H9 (cell line): ENCODE data around the gene SQOR. TPM values are rescaled to one million over a fixed set of nuclear protein-coding genes. Genes with fewer than 3 reads are reported as not detected.

Experiments
- DNase-seq: peaks from one replicate; pipeline ENCODE4 v3.0.0-alpha.2; 2017
- H2AFZ ChIP-seq: one replicate; pipeline ENCODE4 v1.6.1; 2013; ENCODE audit warnings: mild to moderate bottlenecking, low read length, control low read depth, moderate library complexity
- H2AK5ac ChIP-seq: 2 replicates; pipeline ENCODE4 v1.6.1; 2013; ENCODE audit warnings: low read length, control low read depth, mixed read lengths; ENCODE audit not compliant: insufficient read length
- H2BK120ac ChIP-seq: one replicate; pipeline ENCODE4 v1.6.1; 2013; ENCODE audit warnings: low read depth, mild to moderate bottlenecking, low read length, control low read depth, inconsistent platforms; ENCODE audit not compliant: poor library complexity, severe bottlenecking
- H2BK12ac ChIP-seq: 2 replicates; pipeline ENCODE4 v1.6.1; 2013; ENCODE audit warnings: low read length, control low read depth, mixed read lengths, low read depth; ENCODE audit not compliant: insufficient read length
- H2BK15ac ChIP-seq: 2 replicates; pipeline ENCODE4 v1.6.1; 2013; ENCODE audit warnings: low read depth, low read length, control low read depth
- H2BK20ac ChIP-seq: one replicate; pipeline ENCODE4 v1.6.1; 2013; ENCODE audit warnings: low read depth, mild to moderate bottlenecking, low read length, control low read depth, inconsistent platforms; ENCODE audit not compliant: poor library complexity, severe bottlenecking
- H2BK5ac ChIP-seq: 2 replicates; pipeline ENCODE4 v1.6.1; 2013; ENCODE audit warnings: low read length, control low read depth, mixed read lengths; ENCODE audit not compliant: insufficient read length
- H3K14ac ChIP-seq: 2 replicates; pipeline ENCODE4 v1.6.1; 2013; ENCODE audit warnings: low read length, control low read depth; ENCODE audit not compliant: insufficient read depth
- H3K18ac ChIP-seq: 2 replicates; pipeline ENCODE4 v1.6.1; 2013; ENCODE audit warnings: low read depth, mild to moderate bottlenecking, mixed read lengths, low read length, control low read depth; ENCODE audit not compliant: insufficient read length
- H3K23ac ChIP-seq: 2 replicates; pipeline ENCODE4 v1.6.1; 2013; ENCODE audit warnings: low read length, control low read depth, mixed read lengths, low read depth; ENCODE audit not compliant: insufficient read length
- H3K23me2 ChIP-seq: 2 replicates; pipeline ENCODE4 v1.6.1; 2013; ENCODE audit warnings: low read depth, mild to moderate bottlenecking, mixed read lengths, low read length, control low read depth; ENCODE audit not compliant: insufficient read length, poor library complexity, severe bottlenecking
- H3K27ac ChIP-seq: 2 replicates; pipeline ENCODE4 v1.5.1; 2013; ENCODE audit warnings: low read length, control low read depth, mixed read lengths, low read depth; ENCODE audit not compliant: insufficient read length
- H3K27me3 ChIP-seq: 2 replicates; pipeline ENCODE4 v1.6.1; 2013; ENCODE audit warnings: low read length, control low read depth, inconsistent platforms; ENCODE audit not compliant: insufficient read depth
- H3K4ac ChIP-seq: 2 replicates; pipeline ENCODE4 v1.6.1; 2013; ENCODE audit warnings: low read depth, mild to moderate bottlenecking, control low read depth, inconsistent platforms, low read length, moderate library complexity
- H3K4me1 ChIP-seq: 2 replicates; pipeline ENCODE4 v1.6.1; 2013; ENCODE audit warnings: low read length, control low read depth, inconsistent platforms; ENCODE audit not compliant: insufficient read depth
- H3K4me2 ChIP-seq: 2 replicates; pipeline ENCODE4 v1.6.1; 2013; ENCODE audit warnings: low read length, control low read depth, mixed read lengths; ENCODE audit not compliant: insufficient read length, insufficient read depth
- H3K56ac ChIP-seq: 2 replicates; pipeline ENCODE4 v1.6.1; 2013; ENCODE audit warnings: low read depth, mild to moderate bottlenecking, mixed read lengths, low read length, control low read depth; ENCODE audit not compliant: insufficient read length
- H3K79me1 ChIP-seq: 2 replicates; pipeline ENCODE4 v1.6.1; 2013; ENCODE audit warnings: low read depth, mild to moderate bottlenecking, moderate library complexity, low read length, control low read depth, inconsistent platforms; ENCODE audit not compliant: insufficient read depth, poor library complexity, severe bottlenecking
- H3K79me2 ChIP-seq: 2 replicates; pipeline ENCODE4 v1.6.1; 2013; ENCODE audit warnings: low read length, control low read depth, inconsistent platforms; ENCODE audit not compliant: insufficient read depth
- H3K9ac ChIP-seq: 2 replicates; pipeline ENCODE4 v1.6.1; 2013; ENCODE audit warnings: low read length, control low read depth, mixed read lengths; ENCODE audit not compliant: insufficient read length; ENCODE audit errors: extremely low read depth
- H3K9me3 ChIP-seq: one replicate; pipeline ENCODE4 v1.6.1; 2013; ENCODE audit warnings: low read depth, low read length, inconsistent platforms; ENCODE audit not compliant: control insufficient read depth
- H3T11ph ChIP-seq: one replicate; pipeline ENCODE4 v1.6.1; 2013; ENCODE audit warnings: mild to moderate bottlenecking, low read length, control low read depth, inconsistent platforms
- H4K20me1 ChIP-seq: one replicate; pipeline ENCODE4 v1.6.1; 2013; ENCODE audit not compliant: control insufficient read depth, insufficient read length, insufficient read depth
- H4K5ac ChIP-seq: 2 replicates; pipeline ENCODE4 v1.6.1; 2013; ENCODE audit warnings: low read depth, mild to moderate bottlenecking, mixed read lengths, low read length, control low read depth; ENCODE audit not compliant: insufficient read length
- H4K8ac ChIP-seq: replicated peaks from 2 replicates; pipeline ENCODE4 v1.6.1; 2013; ENCODE audit warnings: low read length, control low read depth, mixed read lengths, low read depth; ENCODE audit not compliant: insufficient read length
- H4K91ac ChIP-seq: 2 replicates; pipeline ENCODE4 v1.6.1; 2013; ENCODE audit warnings: low read depth, mild to moderate bottlenecking, moderate library complexity, mixed read lengths, low read length, control low read depth; ENCODE audit not compliant: insufficient read length
- H3K27ac Mint-ChIP-seq, 3 experiments: 2 replicates in 2 of 3; 3 replicates in 1 of 3; pipeline ENCODE4 v1.8.0; 2020 to 2021; ENCODE audit warnings: mixed read lengths in 3 of 3, mild to moderate bottlenecking in 1 of 3, moderate library complexity in 1 of 3
- H3K27me3 Mint-ChIP-seq: 2 replicates; pipeline ENCODE4 v1.8.0; 2021; ENCODE audit warnings: low read depth, mild to moderate bottlenecking, moderate library complexity, mixed read lengths
- H3K36me3 Mint-ChIP-seq, 3 experiments: 2 replicates in 2 of 3; 3 replicates in 1 of 3; pipeline ENCODE4 v1.8.0; 2020 to 2021; ENCODE audit warnings: low read depth in 3 of 3, mixed read lengths in 3 of 3; ENCODE audit not compliant: insufficient read depth in 1 of 3
- H3K4me1 Mint-ChIP-seq, 2 experiments: 2 replicates each; pipeline ENCODE4 v1.8.0; 2020; ENCODE audit warnings: mixed read lengths in 2 of 2
- H3K4me3 Mint-ChIP-seq, 2 experiments: 2 replicates in 1 of 2; 3 replicates in 1 of 2; pipeline ENCODE4 v1.8.0; 2020 to 2021; ENCODE audit warnings: mild to moderate bottlenecking in 2 of 2, mixed read lengths in 2 of 2, moderate library complexity in 1 of 2
- H3K9me3 Mint-ChIP-seq, 2 experiments: 2 replicates in 1 of 2; 3 replicates in 1 of 2; pipeline ENCODE4 v1.8.0; 2020; ENCODE audit warnings: mild to moderate bottlenecking in 2 of 2, mixed read lengths in 2 of 2, moderate library complexity in 1 of 2
- WGBS: extraction: QIAGEN DNeasy Blood & Tissue Kit; methylation state at CpG from one replicate; pipeline ENCODE4 v1.1.7; 2013; ENCODE audit warnings: missing lambda C conversion rate, low lambda C conversion rate, mixed read lengths; ENCODE audit not compliant: insufficient read length; ENCODE audit errors: extremely low coverage; 5-methylcytosine and 5-hydroxymethylcytosine counted together
- total RNA-seq: library from RNA; stranded (reverse); gene quantifications from 2 replicates; pipeline ENCODE4 v1.2.1, GENCODE V29; 2021
- TF ChIP-seq, protein P1 (sequence below): fragments of 200-600 bp; sonication (generic); conservative IDR thresholded peaks from 3 replicates; pipeline ENCODE4 v1.8.0; 2021; ENCODE audit warnings: antibody characterized with exemption, mild to moderate bottlenecking

The SQOR gene
- total RNA-seq, 1 experiment from 2014 or later, result 0.17 TPM

- no peaks in the 10 kb centered on the region for H3K79me1 ChIP-seq
- H3K4me1 ChIP-seq, result no peaks in the 10 kb centered on the region; the same call in 1 of the 2 replicates
- no peak for DNase-seq
- H3K79me2 ChIP-seq, result no peaks in the 10 kb centered on the region
- no peak overlapping the region for H2BK15ac ChIP-seq
- no peak overlapping the region for H2BK20ac ChIP-seq
- no peak overlapping the region for H2BK120ac ChIP-seq
- no peak overlapping the region for H4K5ac ChIP-seq
- H3K4ac ChIP-seq, result no peak overlapping the region
- H3K9ac ChIP-seq, result no peak overlapping the region
- H3K23ac ChIP-seq, result no peak overlapping the region
- H3K23me2 ChIP-seq, result no peaks in the 10 kb centered on the region
- no peak overlapping the region for H2BK12ac ChIP-seq
- Mint-ChIP-seq H3K4me3 (no peak overlapping the region), H3K27me3 (peaks cover 6% of the 10 kb centered on the region), H3K9me3 (no peaks in the 10 kb centered on the region), H3K4me1 (peaks cover 10 to 11% of the 10 kb centered on the region in 2 experiments), H3K36me3 (no peaks in the 10 kb centered on the region), H3K27ac (no peak overlapping the region)
- H3K56ac ChIP-seq, result no peak overlapping the region
- H3K14ac ChIP-seq, result no peak overlapping the region
- H4K91ac ChIP-seq, result no peak overlapping the region
- H2AFZ ChIP-seq, result no peak overlapping the region
- no peaks in the 10 kb centered on the region for H3K27me3 ChIP-seq
- no peak overlapping the region for H4K8ac ChIP-seq
- H3T11ph ChIP-seq, result no peak overlapping the region
- no peak overlapping the region for H2AK5ac ChIP-seq
- no CpG with 5 or more reads among the region's 1 CpG for WGBS
- H3K18ac ChIP-seq, result no peak overlapping the region
- no peak overlapping the region for H3K27ac ChIP-seq
- H3K9me3 ChIP-seq, result no peaks in the 10 kb centered on the region
- H3K4me2 ChIP-seq, result no peak overlapping the region
- H4K20me1 ChIP-seq, result no peaks in the 10 kb centered on the region
- TF ChIP-seq, protein P1, sequence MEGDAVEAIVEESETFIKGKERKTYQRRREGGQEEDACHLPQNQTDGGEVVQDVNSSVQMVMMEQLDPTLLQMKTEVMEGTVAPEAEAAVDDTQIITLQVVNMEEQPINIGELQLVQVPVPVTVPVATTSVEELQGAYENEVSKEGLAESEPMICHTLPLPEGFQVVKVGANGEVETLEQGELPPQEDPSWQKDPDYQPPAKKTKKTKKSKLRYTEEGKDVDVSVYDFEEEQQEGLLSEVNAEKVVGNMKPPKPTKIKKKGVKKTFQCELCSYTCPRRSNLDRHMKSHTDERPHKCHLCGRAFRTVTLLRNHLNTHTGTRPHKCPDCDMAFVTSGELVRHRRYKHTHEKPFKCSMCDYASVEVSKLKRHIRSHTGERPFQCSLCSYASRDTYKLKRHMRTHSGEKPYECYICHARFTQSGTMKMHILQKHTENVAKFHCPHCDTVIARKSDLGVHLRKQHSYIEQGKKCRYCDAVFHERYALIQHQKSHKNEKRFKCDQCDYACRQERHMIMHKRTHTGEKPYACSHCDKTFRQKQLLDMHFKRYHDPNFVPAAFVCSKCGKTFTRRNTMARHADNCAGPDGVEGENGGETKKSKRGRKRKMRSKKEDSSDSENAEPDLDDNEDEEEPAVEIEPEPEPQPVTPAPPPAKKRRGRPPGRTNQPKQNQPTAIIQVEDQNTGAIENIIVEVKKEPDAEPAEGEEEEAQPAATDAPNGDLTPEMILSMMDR, result peak; percentile 55
- H2BK5ac ChIP-seq, result no peak overlapping the region
Measured at GRCh38 chr15:45715528-45715927, 80.7 kb downstream of the SQOR start.
